ENCODE data around the gene GSTA2. TPM values are rescaled to one million over a fixed set of nuclear protein-coding genes. Genes with fewer than 3 reads are reported as not detected.
"Not testable (repeated sequence)": the region's sequence is repeated elsewhere in the genome, so short reads cannot be mapped to it uniquely, and the experiment has no call there.

GSTA2 gene
- total RNA-seq, 2 donors from 2014 or later = not detected

DNA sequence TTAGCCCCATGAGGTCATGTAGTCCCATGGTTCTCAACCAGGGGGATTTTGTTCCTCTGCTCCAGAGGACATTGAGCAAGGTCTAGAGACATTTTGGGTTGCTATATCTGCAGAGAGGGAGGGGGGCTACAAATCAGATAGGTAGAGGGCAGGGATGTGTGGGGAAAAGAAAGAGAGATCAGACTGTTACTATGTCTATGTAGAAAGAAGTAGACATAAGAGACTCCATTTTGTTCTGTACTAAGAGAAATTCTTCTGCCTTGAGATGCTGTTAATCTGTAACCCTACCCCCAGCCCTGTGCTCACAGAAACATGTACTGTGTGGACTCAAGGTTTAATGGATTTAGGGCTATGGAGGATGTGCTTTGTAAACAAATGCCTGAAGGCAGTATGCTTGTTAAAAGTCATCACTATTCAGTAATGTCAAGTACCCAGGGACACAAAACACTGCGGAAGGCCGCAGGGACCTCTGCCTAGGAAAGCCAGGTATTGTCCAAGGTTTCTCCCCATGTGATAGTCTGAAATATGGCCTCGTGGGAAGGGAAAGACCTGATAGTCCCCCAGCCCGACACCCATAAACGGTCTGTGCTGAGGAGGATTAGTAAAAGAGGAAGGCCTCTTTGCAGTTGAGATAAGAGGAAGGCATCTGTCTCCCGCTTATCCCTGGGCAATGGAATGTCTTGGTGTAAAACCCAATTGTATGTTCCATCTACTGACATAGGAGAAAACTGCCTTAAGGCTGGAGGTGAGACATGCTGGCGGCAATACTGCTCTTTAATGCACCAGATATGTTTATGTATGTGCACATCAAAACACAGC lies 1.4 kb downstream of the GSTA2 start:
- DNase-seq (ENCODE audit: low spot score); intact Hi-C loops (cut with DNase I): not testable (repeated sequence)

DNA sequence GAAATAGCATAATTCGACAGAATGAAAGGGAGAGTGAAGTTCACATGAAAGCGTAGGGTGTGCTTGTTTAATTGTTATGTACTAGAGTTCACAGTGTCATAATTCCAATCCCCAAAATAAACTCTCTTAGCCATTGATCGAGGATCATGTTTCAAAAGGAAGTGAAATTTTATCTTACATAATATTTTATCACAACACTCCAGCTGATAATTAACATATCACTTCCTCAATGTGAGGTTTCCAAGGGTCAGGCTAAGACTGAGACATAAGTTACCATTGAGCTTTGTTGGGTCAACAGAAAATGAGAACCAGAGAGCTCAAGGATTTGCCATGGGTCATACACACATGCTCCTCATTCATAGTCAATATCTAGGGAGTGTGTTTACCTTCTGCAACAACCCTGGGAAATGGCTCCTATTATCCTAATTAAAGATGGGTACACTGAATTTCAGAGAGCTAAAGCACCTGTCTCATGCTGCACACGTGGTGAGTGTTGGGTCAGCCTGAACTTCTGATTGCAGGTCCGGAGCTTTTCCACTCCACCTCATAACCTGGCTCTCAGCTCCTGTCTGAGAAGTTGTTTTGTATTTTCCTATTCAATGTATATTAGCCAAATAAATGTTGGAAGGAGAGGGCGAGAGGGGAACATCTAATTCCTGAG lies 3.0 kb downstream of the GSTA2 start:
- DNase-seq (ENCODE audit: low spot score) = no peak
- intact Hi-C loops (cut with DNase I) = no loop called here

DNA sequence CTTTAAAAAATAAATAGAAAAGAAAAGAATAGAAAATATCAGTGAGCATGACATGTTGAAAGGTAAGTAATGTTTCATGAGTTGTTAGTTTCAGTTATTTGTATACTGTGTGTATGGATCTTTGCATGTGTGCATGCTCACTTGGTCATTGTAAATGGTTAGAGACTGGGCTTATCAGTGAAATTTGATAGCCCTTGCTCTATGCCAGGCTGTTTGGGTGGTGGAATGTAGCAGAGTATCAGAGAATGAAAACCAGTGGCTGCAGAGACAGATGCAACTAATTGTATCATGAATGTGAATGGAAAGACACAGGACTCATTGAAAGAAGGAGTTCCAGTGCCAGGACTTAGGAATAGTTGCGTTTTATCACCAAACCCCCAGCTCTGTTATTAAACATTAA lies 4.2 kb downstream of the GSTA2 start:
- intact Hi-C loops (cut with DNase I) = no loop called here
- no peak for DNase-seq (ENCODE audit: low spot score)

DNA sequence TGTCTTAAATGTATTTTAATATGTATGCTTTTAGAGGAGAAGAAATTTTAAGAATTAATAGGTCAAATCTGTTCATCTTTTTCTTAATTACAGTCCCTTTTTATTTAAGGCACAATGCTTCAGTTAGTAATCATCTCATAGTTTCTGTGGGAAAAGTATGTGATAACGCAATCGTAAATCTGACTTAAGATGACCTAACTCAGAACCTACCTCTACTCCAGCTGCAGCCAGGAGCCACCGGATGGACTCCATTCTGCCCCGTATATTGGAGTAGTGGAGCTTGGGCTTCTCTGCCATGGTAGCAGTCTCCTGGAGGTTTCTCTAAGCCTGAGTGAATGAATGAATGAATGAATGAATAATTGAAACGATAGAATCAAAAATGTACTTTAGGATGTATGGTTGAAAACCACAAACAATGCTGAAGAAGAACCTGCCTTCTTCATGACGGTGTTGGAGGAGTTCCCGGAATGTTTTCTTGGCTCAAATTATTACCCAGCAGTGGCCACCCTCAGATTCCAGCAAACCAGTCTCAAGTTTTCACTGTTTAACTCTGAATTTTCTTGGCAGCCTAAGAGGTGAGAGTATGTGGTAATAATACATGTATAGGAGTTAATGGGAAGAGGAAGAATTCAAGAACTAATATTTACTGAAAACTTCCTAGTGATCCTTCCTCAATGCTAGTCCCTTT lies 5.5 kb downstream of the GSTA2 start:
- intact Hi-C loops (cut with DNase I); DNase-seq (ENCODE audit: low spot score): not testable (repeated sequence)

DNA sequence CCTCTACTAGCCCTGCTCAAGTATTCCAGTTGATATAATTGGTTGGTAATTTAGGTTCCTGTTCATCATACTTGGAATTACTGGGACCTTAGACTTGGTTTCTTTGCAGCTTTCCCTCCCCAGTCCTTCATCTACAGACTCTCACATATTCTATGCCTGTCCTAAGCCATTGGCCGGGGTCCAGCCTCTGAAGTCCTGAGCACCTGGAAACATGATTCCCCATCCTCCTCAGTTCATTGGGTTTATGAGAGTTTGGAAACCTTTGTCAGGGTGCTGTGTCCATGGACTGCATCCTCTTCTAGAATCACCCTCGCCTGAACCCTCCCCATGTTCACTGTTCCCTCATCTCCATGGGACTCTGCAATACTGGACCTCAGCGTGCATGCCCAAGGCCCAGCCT lies 8.8 kb downstream of the GSTA2 start:
- no peak for DNase-seq (ENCODE audit: low spot score)
- intact Hi-C loops (cut with DNase I) = no loop called here

DNA sequence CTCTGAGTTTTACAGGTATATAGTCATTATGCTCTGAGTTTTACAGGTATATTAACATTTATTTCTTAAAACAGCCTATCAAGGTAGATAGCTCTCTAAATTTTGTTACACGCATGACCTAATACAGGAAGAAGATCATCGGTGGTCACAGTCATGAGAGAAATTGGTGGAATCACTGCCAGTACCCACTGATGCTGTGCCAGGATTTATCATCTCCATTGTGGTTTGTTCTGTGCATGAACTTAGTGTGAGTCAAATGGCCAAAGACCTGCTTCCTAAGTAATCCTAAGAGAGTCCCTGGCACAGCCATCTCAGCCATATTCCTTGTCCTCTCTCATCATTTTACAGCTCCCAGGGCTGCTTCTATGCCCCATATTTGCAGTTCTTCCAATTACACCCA lies 10.1 kb downstream of the GSTA2 start:
- DNase-seq (ENCODE audit: low spot score); intact Hi-C loops (cut with DNase I): not testable (repeated sequence)

DNA sequence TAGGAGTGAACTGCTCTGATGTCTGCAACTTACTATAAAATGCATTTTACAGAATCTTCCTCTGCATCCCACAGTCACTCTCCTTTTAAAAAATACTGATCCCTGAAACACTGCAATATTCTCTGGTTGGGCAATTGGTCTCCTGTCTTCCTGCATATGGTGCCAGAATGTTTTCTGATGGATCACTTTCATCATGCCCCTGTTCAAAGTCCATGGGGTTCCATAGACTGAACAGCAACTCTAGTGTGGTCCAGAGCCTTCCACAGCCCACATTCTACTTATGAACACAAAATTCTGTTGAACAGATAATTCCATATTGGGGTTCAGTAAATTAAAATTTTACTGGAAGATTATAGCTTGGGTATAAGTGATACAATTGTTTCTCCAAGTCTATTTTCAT lies 11.0 kb downstream of the GSTA2 start:
- DNase-seq (ENCODE audit: low spot score) = no peak
- intact Hi-C loops (cut with DNase I) = no loop called here

DNA sequence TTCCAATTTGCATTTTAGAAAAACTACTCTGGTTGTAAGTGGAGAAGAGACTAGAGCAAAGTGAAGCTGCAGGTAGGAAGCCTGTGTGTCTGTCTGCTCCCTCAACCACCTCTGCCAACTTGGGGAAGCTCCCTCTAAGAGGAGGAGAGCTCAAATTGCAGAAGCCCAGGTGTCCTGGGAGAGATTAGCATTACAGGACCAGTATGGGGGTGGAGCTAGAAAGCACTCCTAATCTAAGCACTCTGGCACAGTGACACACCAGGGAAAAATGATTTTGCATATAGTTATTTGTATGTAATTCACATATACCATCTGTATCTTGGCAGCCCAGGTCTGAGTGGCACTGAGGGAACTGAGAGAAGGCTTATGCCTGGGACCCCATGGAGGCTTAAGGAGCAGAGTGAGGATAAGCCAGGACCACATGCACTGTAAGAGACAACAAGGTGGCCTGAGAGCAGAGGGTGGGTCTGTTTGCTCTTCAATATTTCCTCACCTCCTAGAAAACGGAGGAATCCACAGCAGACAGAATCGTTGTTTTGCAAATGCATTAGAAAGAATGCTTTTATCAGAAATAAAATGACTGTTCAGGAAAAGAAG lies 13.6 kb downstream of the GSTA2 start:
- intact Hi-C loops (cut with DNase I) = no loop called here
- no peak for DNase-seq (ENCODE audit: low spot score)

DNA sequence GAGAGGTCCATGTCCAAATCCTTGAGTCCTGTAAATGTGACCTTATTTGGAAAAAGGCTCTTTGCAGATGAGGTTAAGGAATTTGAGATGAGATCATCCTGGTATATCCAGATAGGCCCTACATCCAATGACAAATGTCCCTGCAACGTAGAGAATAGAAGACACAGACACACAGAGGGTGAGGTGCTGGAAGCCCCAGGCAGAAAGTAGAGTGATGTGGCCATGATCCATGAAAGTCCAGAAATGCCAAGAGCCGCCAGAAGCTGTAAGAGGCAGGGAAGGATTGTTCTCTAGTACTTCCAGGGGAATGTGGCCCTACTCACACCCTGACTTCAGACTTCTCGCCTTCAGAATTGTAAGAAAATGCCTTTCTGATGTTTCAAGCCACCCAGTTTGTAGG lies 16.0 kb downstream of the GSTA2 start:
- DNase-seq (ENCODE audit: low spot score); intact Hi-C loops (cut with DNase I): not testable (repeated sequence)

DNA sequence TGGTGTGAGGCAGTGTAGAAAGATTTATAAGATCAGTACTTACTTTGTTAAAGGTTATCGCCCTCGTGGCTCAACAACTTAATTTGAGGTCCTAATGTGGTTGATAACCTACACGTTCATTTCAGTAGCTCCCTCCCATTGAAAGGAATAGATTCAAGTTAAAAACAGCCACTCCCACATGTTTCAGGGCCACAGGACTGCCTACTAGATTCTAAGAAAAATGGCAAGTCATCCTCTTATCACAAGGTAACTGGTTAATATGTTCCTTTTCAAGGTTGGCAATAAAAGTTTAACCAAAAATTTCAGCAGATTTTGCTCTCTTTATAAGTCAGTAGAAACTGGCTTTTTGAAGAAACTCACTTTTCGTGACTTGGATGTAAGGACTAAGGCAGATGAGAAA lies 17.1 kb downstream of the GSTA2 start:
- DNase-seq (ENCODE audit: low spot score) = no peak
- intact Hi-C loops (cut with DNase I) = no loop called here

DNA sequence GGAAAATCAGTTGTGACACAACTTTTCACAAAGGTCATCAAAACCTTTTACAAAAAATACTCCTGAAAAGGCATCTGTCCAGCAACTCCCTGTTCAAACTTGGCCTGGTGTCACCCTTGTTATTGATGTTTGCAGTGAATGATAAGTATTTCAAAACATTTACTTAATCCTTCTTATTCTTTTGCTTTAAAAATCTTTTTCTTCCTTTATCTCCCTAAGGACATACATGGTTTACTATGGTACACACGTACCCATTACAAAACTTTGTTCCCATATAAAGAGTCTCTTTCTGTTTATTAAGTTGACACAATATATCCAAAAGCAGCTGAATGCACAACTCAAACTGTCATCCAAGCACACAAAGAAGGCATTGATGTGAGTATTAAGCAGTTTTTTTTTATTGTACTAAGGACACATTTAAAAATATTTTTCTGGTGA lies 17.5 kb downstream of the GSTA2 start:
- intact Hi-C loops (cut with DNase I) = no loop called here
- no peak for DNase-seq (ENCODE audit: low spot score)

DNA sequence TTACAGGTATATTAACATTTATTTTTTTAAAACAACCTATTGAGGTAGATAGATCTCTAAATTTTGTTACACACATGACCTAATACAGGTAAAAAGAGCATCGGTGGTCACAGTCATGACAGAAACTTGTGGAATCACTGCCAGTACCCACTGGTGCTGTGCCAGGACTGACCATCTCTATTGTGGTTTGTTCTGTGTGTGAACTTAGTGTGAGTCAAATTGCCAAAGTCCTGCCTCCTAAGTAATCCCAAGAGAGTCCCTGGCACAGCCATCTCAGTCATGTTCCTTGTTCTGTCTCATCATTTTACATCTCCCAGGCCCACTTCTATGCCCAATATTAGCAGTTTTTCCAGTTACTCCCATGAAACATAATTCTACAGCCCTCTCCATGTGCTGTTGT lies 21.4 kb downstream of the GSTA2 start:
- no peak for DNase-seq (ENCODE audit: low spot score)
- intact Hi-C loops (cut with DNase I) = no loop called here

DNA sequence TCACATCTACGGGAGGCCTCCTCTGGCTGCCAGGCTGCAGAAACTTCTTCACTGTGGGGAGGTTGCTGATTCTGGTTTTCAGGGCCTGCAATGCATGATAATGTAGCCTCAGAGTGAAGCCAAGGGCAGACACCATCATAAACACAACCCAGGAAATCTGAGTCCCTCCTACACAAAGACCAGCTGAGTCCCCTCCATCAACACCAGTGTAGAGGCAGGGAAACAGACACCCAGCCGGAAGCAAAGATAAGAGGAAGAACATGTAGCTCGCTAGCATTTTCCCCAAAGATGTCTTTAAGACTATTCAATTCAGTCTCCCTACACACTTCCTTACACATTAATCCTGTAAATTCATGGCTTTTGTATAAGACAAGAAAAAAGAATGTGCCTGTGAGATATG lies 23.6 kb downstream of the GSTA2 start:
- no peak for DNase-seq (ENCODE audit: low spot score)
- intact Hi-C loops (cut with DNase I) = no loop called here

DNA sequence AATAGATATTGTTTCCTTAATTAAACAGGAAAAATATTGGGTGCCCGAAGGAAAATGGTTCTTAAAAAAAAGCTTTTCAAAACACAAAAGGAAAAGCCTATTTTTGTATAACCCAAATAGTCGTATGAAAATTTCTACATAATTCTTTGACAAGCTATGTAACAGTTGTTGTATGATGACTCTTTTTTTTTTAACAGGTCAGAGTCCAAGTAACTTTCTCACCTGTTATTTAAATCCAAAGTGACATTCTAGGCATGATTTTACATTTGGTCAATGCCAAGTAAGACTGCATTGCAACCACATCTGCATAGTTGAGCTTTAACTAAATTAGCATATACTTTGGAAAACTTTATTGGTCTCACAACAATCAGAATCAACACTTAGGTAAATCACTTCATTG lies 24.1 kb downstream of the GSTA2 start:
- intact Hi-C loops (cut with DNase I) = no loop called here
- no peak for DNase-seq (ENCODE audit: low spot score)

DNA sequence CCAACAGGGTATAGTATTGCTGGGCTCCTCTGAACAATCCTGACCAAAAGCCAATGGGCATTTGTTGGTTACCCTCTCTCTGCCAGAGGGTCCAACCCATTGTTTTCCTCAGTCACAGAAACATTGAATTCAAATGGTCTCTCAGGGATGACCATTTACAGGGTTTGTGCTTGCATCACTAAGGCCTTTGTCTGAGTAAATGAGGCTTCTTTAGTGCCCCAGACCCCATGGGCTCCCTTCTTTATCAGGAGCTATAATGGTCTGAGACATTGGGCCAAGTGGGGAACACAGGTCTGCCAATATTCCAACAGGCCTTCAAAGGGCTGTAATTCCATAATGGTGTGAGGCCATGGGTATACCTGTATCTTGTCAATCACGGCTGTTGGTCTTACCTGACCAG lies 27.1 kb downstream of the GSTA2 start:
- intact Hi-C loops (cut with DNase I) = no loop called here
- no peak for DNase-seq (ENCODE audit: low spot score)

DNA sequence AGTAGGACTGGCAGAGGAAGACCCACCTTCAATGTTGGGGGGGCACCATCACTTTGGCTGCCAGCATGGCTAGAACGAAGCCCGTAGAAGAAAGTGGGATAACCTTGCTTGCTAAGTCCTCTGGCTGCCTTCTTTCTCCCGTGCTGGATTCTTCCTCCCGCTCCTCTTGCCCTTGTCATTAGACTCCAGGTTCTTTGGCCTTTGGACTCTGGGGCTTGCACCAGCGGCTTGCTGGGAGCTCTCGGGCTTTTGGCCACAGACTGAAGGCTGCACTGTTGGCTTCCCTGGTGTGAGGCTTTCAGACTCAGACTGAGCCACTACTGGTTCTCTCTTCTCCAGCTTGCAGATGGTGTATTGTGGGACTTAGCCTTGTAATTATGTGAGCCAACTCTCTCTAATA lies 28.2 kb downstream of the GSTA2 start:
- no peak for DNase-seq (ENCODE audit: low spot score)
- intact Hi-C loops (cut with DNase I) = no loop called here

DNA sequence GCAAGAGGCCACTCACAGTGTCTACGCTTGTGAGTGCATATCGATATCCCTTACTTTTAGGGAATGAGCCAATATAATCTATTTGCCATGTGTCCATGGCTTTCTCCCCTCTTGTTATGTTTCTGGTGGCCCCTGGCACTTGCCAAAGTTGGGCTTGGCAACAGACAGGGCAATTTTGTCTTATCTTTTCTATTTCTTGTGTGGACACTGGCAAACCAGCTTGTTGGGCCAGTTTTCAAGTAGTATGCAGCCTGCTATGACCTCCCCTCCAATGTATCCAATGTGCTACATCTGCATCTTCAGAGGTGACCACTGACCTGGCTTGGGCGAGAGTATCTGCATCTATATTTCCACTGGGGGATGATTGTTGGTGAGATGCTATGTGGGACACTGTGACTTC lies 29.2 kb downstream of the GSTA2 start:
- intact Hi-C loops (cut with DNase I) = no loop called here
- DNase-seq (ENCODE audit: low spot score) = no peak

DNA sequence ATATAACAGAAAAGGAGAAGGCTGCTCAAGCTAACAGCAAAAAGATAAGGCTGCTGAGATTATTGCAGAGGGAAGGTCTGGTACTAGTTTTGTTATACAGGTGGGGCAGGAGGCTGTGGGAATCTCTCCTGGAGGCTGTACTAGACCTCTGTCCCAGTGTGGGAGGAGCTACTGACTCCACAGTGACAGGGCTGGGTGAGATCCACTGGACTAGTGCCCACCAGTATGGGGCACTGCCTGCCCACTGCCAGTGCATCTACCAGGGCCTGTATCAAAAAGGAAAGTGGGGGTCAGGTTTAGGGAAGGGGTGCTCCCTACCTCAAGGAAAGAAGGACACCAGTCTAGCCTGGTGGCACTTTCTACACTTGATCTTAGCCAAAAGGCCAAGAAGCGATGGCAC lies 30.1 kb downstream of the GSTA2 start:
- DNase-seq (ENCODE audit: low spot score) = no peak
- intact Hi-C loops (cut with DNase I) = no loop called here

DNA sequence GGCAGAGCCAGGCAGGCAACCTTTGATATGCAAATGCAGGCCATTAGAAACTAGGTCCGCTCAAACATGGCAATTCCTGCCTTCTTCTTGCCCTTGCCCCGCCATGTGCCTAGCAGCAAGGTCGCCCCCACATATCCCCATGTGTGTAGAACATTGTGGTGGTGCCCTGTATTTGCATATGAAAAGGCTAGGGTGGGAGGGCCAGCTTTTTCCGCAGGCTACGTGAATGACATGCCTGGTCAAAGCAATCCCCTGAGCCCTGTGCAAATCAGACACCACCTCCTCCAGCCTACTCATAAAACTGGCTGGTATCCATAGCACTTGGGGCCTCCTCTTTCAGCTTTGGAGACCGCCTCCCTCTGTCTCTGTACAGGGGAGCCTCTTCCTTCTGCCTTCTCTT lies 31.6 kb downstream of the GSTA2 start:
- no peak for DNase-seq (ENCODE audit: low spot score)
- intact Hi-C loops (cut with DNase I) = no loop called here

DNA sequence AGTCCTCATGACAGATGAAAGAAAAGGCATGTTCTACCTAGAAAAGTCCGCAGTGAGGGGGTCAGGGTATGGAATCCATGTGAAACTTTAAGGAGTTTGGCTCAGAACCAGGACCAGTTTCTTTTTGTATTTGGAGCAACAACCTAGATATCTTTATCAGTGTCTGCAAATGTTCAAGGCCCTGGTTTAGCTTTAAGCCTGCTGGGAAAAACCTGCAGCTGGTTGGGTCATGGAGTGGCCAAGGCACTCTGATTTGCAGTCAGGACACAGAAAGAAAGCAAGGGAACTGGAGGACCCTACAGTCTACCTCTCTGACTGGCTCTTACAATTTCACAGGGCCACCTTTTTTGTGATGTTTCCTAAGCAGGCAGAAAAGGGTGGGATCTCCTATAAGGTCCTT lies 33.7 kb downstream of the GSTA2 start:
- intact Hi-C loops (cut with DNase I) = no loop called here
- no peak for DNase-seq (ENCODE audit: low spot score)
